Measurements from ENCODE around the gene IGFBPL1. TPM values are rescaled to one million over a fixed set of nuclear protein-coding genes. Genes with fewer than 3 reads are reported as not detected.

The IGFBPL1 gene
- total RNA-seq, 4 donors from 2014 or later, result not detected

GRCh38 chr9:38385896-38386295, 38.4 kb downstream of the IGFBPL1 start:
- intact Hi-C loops (cut with DNase I), result no loop called here
- H3K4me3 ChIP-seq, result no peak overlapping the region
- 87 to 100% methylated on average over 3 of the region's 3 CpGs for WGBS, 2 donors
- DNase-seq, result no peak
- no peaks in the 10 kb centered on the region for H3K36me3 ChIP-seq
- H3K27ac ChIP-seq, result peak overlapping the region in 3 of 4 donors; percentile 13 to 86 (median 54)
- TF ChIP-seq CTCF (IDR thresholded peaks at IDR 0.05) (no peak), POLR2A (IDR thresholded peaks at IDR 0.05) (no peak)
- no peaks in the 10 kb centered on the region for H3K27me3 ChIP-seq
- peaks cover 0 to 10% (median 0%) of the 10 kb centered on the region in 3 donors for H3K9me3 ChIP-seq
- H3K4me1 ChIP-seq, result peaks cover 6 to 29% (median 6%) of the 10 kb centered on the region in 3 donors

GRCh38 chr9:38384990-38385848, 39.0 kb downstream of the IGFBPL1 start:
- no peak for TF ChIP-seq CTCF (IDR thresholded peaks at IDR 0.05)
- TF ChIP-seq POLR2A (IDR thresholded peaks at IDR 0.05), result no peak
- Histone ChIP-seq H3K4me3 (no peak overlapping the region), H3K27me3 (no peaks in the 10 kb centered on the region), H3K9me3 (peaks cover 0 to 10% (median 0%) of the 10 kb centered on the region in 3 donors), H3K4me1 (peaks cover 6 to 23% (median 6%) of the 10 kb centered on the region in 3 donors), H3K36me3 (no peaks in the 10 kb centered on the region), H3K27ac (peak overlapping the region in 3 of 4 donors; percentile 13 to 86 (median 54))
- 45 to 86% methylated on average over 1 to 3 of the region's 3 CpGs for WGBS, 2 donors
- DNase-seq, result no peak
- intact Hi-C loops (cut with DNase I), result no loop called here

GRCh38 chr9:38382141-38382540, 42.1 kb downstream of the IGFBPL1 start:
- peak overlapping the region in 2 of 4 donors; percentile 47 to 50 for H3K27ac ChIP-seq
- 69 to 71% methylated on average over 6 to 7 of the region's 8 CpGs for whole genome bisulfite sequencing, 2 donors
- DNase-seq, result no peak
- H3K4me3 ChIP-seq, result no peak overlapping the region
- peaks cover 0 to 3% (median 0%) of the 10 kb centered on the region in 3 donors for H3K4me1 ChIP-seq
- intact Hi-C loops (cut with DNase I), result no loop called here
- H3K27me3 ChIP-seq, result no peaks in the 10 kb centered on the region
- H3K36me3 ChIP-seq, result no peaks in the 10 kb centered on the region
- H3K9me3 ChIP-seq, result peaks cover 0 to 10% (median 0%) of the 10 kb centered on the region in 3 donors
- TF ChIP-seq POLR2A (IDR thresholded peaks at IDR 0.05) (no peak), CTCF (IDR thresholded peaks at IDR 0.05) (no peak)

- H3K27ac ChIP-seq, result peak overlapping the region in 3 of 4 donors; percentile 21 to 50 (median 47)
- no peak overlapping the region for H3K4me3 ChIP-seq
- no peak for DNase-seq
- H3K9me3 ChIP-seq, result peaks cover 0 to 10% (median 0%) of the 10 kb centered on the region in 3 donors
- WGBS, 2 donors, result 54 to 61% methylated on average over 5 to 7 of the region's 8 CpGs
- intact Hi-C loops (cut with DNase I), result no loop called here
- no peaks in the 10 kb centered on the region for H3K36me3 ChIP-seq
- H3K4me1 ChIP-seq, result peaks cover 0 to 7% (median 0%) of the 10 kb centered on the region in 3 donors
- TF ChIP-seq POLR2A (IDR thresholded peaks at IDR 0.05), result no peak
- no peak for TF ChIP-seq CTCF (IDR thresholded peaks at IDR 0.05)
- no peaks in the 10 kb centered on the region for H3K27me3 ChIP-seq
These were observed 43.3 kb downstream of the IGFBPL1 start for GRCh38 chr9:38380872-38381534.
